Nephron progenitor cell (in vitro differentiated cells): Measurements from ENCODE around the gene PAPOLA.

Experiments
- DNase-seq: peaks from one replicate; pipeline ENCODE4 v3.0.0; 2021
- H3K27ac Mint-ChIP-seq: 2 replicates; pipeline ENCODE4 v1.8.0; 2021; ENCODE audit warnings: mild to moderate bottlenecking, moderate library complexity, mixed read lengths
- H3K27me3 Mint-ChIP-seq: 2 replicates; pipeline ENCODE4 v1.8.0; 2021; ENCODE audit warnings: mild to moderate bottlenecking, low read depth, mixed read lengths; ENCODE audit not compliant: poor library complexity
- H3K36me3 Mint-ChIP-seq: 2 replicates; pipeline ENCODE4 v1.8.0; 2021; ENCODE audit warnings: low read depth, mixed read lengths
- H3K4me1 Mint-ChIP-seq: 2 replicates; pipeline ENCODE4 v1.8.0; 2021; ENCODE audit warnings: mixed read lengths
- H3K4me3 Mint-ChIP-seq: 2 replicates; pipeline ENCODE4 v1.8.0; 2021; ENCODE audit warnings: mild to moderate bottlenecking, moderate library complexity, mixed read lengths
- H3K9me3 Mint-ChIP-seq: 2 replicates; pipeline ENCODE4 v1.8.0; 2021; ENCODE audit warnings: mild to moderate bottlenecking, moderate library complexity, mixed read lengths
- TF ChIP-seq, protein P1 (sequence below): fragments of 200-600 bp; sonication (generic); IDR thresholded peaks from 2 replicates; pipeline ENCODE4 v1.5.0; 2021; ENCODE audit warnings: antibody characterized with exemption

PAPOLA gene

DNA sequence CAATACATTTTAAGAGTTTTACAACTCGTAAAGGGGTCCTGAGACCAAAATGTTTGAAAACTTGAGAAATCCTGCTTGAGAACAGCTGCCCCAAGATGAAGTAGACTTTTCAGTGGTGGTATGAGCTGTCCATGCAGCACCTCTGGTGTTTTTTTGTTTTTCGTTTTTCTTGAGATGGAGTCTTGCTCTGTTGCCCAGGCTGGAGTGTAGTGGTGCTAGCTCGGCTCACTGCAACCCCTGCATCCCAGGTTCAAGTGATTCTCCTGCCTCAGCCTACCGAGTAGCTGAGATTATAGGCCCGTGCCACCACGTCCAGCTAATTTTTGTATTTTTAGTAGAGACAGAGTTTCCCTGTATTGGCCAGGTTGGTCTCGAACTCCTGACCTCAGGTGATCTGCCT lies 5.5 kb downstream of the PAPOLA start:
- Mint-ChIP-seq H3K4me3 (no peak overlapping the region), H3K4me1 (peaks cover 26% of the 10 kb centered on the region), H3K27ac (no peak overlapping the region), H3K36me3 (peaks cover 64% of the 10 kb centered on the region), H3K9me3 (peaks cover 44% of the 10 kb centered on the region), H3K27me3 (peaks cover 2% of the 10 kb centered on the region)
- DNase-seq: no peak
- TF ChIP-seq, protein P1, sequence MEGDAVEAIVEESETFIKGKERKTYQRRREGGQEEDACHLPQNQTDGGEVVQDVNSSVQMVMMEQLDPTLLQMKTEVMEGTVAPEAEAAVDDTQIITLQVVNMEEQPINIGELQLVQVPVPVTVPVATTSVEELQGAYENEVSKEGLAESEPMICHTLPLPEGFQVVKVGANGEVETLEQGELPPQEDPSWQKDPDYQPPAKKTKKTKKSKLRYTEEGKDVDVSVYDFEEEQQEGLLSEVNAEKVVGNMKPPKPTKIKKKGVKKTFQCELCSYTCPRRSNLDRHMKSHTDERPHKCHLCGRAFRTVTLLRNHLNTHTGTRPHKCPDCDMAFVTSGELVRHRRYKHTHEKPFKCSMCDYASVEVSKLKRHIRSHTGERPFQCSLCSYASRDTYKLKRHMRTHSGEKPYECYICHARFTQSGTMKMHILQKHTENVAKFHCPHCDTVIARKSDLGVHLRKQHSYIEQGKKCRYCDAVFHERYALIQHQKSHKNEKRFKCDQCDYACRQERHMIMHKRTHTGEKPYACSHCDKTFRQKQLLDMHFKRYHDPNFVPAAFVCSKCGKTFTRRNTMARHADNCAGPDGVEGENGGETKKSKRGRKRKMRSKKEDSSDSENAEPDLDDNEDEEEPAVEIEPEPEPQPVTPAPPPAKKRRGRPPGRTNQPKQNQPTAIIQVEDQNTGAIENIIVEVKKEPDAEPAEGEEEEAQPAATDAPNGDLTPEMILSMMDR: no peak

DNA sequence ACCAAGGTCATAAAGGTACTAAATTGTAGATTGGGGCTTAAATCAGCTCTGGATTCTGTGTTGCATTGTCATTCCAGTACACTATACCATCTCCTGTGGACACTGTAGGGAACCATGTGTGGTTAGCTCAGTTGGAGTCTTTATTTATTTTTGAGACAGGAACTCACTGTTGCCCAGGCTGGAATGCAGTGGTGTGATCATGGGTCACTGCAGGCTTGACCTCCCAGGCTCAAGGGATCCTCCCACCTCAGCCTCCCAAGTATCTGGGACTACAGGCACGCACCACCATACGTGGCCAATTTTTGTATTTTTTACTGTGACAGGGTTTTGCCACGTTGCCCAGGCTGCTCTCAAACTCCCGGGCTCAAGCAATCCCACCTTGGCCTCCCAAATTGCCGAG lies 6.7 kb downstream of the PAPOLA start:
- Mint-ChIP-seq H3K27ac (no peak overlapping the region), H3K4me3 (no peak overlapping the region), H3K36me3 (peaks cover 62% of the 10 kb centered on the region), H3K9me3 (peaks cover 44% of the 10 kb centered on the region), H3K27me3 (peaks cover 2% of the 10 kb centered on the region), H3K4me1 (peaks cover 20% of the 10 kb centered on the region)
- TF ChIP-seq, protein P1: no peak
- no peak for DNase-seq

DNA sequence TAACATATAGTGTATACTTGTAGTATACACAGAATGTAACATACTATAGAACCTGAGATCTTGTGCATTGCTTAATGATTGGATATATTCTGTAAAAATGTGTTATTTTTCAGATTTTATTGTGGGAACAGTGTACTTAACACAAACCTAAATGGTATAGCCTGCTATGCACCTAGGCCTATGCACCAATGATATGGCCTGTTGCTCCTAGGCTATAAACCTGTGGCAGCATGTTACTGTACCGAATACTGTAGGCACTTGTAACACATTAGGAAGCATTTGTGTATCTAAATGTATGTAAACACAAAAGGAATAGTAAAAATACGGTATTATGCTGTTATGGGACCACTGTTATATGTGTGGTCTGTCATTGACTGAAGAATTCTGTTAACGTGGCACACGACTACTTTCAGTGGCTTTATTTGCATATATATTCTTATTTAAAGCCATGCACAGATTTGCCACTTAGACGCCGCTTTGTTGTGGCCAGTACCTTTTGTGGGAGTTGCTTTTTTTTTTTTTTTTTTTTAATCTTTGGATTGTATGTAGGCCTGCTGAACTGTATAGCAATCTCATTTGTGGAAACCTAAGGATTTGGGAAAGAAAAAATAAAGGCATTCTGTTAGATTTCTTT lies 7.4 kb downstream of the PAPOLA start:
- TF ChIP-seq, protein P1: no peak
- no peak for DNase-seq
- H3K4me1 Mint-ChIP-seq: peaks cover 13% of the 10 kb centered on the region
- H3K4me3 Mint-ChIP-seq: no peak overlapping the region
- H3K9me3 Mint-ChIP-seq: peaks cover 42% of the 10 kb centered on the region
- peaks cover 55% of the 10 kb centered on the region for H3K36me3 Mint-ChIP-seq
- no peak overlapping the region for H3K27ac Mint-ChIP-seq
- H3K27me3 Mint-ChIP-seq: peaks cover 2% of the 10 kb centered on the region

DNA sequence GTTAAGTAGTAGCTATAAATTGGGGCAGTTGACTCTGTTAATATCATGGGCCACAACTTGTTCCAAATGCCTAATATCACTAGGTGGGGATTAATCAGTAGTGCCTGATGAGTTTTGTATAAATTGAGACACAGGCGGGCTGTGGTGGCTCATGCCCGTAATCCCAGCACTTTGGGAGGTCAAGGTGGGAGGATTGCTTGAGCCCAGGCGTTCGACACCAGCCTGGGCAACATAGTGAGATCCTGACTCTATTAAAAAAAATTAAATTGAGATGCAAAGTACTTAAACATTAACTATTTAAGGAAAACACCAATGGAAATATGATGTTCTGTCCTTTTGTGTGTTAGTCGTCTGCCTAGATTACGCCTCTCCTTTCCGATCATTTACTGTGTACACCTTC lies 9.0 kb downstream of the PAPOLA start:
- Mint-ChIP-seq H3K27me3 (no peaks in the 10 kb centered on the region), H3K36me3 (peaks cover 40% of the 10 kb centered on the region), H3K27ac (no peak overlapping the region), H3K9me3 (peaks cover 27% of the 10 kb centered on the region), H3K4me3 (no peak overlapping the region), H3K4me1 (peaks cover 4% of the 10 kb centered on the region)
- TF ChIP-seq, protein P1: no peak
- DNase-seq: no peak

DNA sequence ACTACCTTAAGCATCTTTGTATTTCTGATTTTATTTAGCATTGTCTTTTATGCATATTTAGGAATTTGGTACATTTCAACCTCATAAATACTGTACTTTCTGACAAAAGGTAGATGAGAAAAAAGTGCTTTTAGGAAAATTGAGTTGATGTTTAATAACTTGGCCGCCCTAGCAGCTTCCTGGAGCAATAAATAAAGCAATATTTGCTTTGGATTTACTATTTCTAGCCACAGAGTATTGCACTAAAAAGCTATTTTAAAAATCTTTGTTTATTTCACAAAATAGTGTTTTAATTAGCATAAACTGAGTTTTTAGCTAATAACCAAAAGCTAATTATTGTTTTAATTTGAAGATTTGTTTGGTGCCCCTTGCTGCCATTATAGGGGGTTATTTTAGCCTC lies 9.5 kb downstream of the PAPOLA start:
- Mint-ChIP-seq H3K27ac (no peak overlapping the region), H3K9me3 (peaks cover 22% of the 10 kb centered on the region), H3K4me3 (no peak overlapping the region), H3K27me3 (no peaks in the 10 kb centered on the region), H3K36me3 (peaks cover 36% of the 10 kb centered on the region), H3K4me1 (peaks cover 4% of the 10 kb centered on the region)
- DNase-seq: no peak
- TF ChIP-seq, protein P1: no peak

DNA sequence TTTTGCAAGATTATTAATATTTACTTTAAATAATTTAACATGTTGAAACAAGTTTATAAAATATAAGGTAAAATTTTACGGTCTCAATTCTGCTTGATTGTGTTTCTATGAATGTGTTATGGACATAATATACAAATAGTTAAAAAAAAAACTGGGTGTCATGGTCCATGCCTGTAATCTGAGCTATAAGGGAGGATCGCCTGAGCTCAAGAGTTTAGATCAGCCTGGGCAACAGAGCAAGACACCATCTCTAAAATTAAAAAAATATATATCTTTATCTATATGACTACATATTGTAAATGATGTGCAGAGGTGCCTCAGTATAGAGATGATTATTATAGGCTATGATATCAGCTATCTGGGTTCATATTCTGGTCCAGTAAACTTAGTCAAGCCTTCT lies 9.9 kb downstream of the PAPOLA start:
- H3K4me3 Mint-ChIP-seq: no peak overlapping the region
- TF ChIP-seq, protein P1: no peak
- peaks cover 39% of the 10 kb centered on the region for H3K36me3 Mint-ChIP-seq
- H3K4me1 Mint-ChIP-seq: peaks cover 4% of the 10 kb centered on the region
- peaks cover 20% of the 10 kb centered on the region for H3K9me3 Mint-ChIP-seq
- no peak for DNase-seq
- no peak overlapping the region for H3K27ac Mint-ChIP-seq
- no peaks in the 10 kb centered on the region for H3K27me3 Mint-ChIP-seq
